Measurements from ENCODE around the gene CBLIF.
"Not testable (repeated sequence)": the region's sequence is repeated elsewhere in the genome, so short reads cannot be mapped to it uniquely, and the experiment has no call there.

Gene CBLIF

GRCh38 chr11:59846556-59846955, 1.3 kb upstream of the CBLIF start:
- no peak for DNase-seq

- no peak for DNase-seq
These were observed 3.0 kb downstream of the CBLIF start for GRCh38 chr11:59842316-59842715.

- DNase-seq, result no peak
These were observed 3.8 kb downstream of the CBLIF start for GRCh38 chr11:59841514-59841913.

- no peak for DNase-seq
These were observed 5.7 kb downstream of the CBLIF start for GRCh38 chr11:59839615-59840014.

GRCh38 chr11:59833602-59834001, 11.7 kb downstream of the CBLIF start:
- DNase-seq, result no peak

GRCh38 chr11:59829358-59829757, 15.9 kb downstream of the CBLIF start:
- DNase-seq, result no peak

GRCh38 chr11:59822989-59823566, 22.2 kb downstream of the CBLIF start:
- peak; percentile 12 for DNase-seq

- no peak for DNase-seq
These were observed 26.7 kb downstream of the CBLIF start for GRCh38 chr11:59818572-59818971.

GRCh38 chr11:59816434-59816833, 28.9 kb downstream of the CBLIF start:
- DNase-seq, result not testable (repeated sequence)

GRCh38 chr11:59815754-59816153, 29.5 kb downstream of the CBLIF start:
- DNase-seq, result no peak

- no peak for DNase-seq
These were observed 31.3 kb downstream of the CBLIF start for GRCh38 chr11:59814021-59814420.

GRCh38 chr11:59813364-59813763, 31.9 kb downstream of the CBLIF start:
- DNase-seq, result no peak

GRCh38 chr11:59812220-59812619, 33.1 kb downstream of the CBLIF start:
- DNase-seq, result no peak

GRCh38 chr11:59810911-59811259, 34.4 kb downstream of the CBLIF start:
- no peak for DNase-seq

- DNase-seq, result peak; percentile 75
These were observed 34.9 kb downstream of the CBLIF start, which contains the start of gene MRPL16 for GRCh38 chr11:59810189-59810910. MRPL16 (minus strand) TSS chr11:59810778; CDS start chr11:59810658, 120 bp downstream.

- DNase-seq, result no peak
These were observed 38.2 kb downstream of the CBLIF start for GRCh38 chr11:59807047-59807610.

GRCh38 chr11:59804061-59804460, 41.2 kb downstream of the CBLIF start:
- DNase-seq, result no peak

GRCh38 chr11:59802639-59803176, 42.6 kb downstream of the CBLIF start:
- no peak for DNase-seq

GRCh38 chr11:59801981-59802638, 43.2 kb downstream of the CBLIF start:
- DNase-seq, result no peak

- DNase-seq, result no peak
These were observed 44.1 kb downstream of the CBLIF start for GRCh38 chr11:59801160-59801706.

- DNase-seq, result no peak
These were observed 44.8 kb downstream of the CBLIF start for GRCh38 chr11:59800390-59801025.

- DNase-seq, result no peak
These were observed 50.9 kb downstream of the CBLIF start for GRCh38 chr11:59794417-59794816.

GRCh38 chr11:59792507-59792906, 52.8 kb downstream of the CBLIF start:
- no peak for DNase-seq

Measured in NCI-H2107 (cell line).